ENCODE measurements around the gene TNFRSF18.

DNA sequence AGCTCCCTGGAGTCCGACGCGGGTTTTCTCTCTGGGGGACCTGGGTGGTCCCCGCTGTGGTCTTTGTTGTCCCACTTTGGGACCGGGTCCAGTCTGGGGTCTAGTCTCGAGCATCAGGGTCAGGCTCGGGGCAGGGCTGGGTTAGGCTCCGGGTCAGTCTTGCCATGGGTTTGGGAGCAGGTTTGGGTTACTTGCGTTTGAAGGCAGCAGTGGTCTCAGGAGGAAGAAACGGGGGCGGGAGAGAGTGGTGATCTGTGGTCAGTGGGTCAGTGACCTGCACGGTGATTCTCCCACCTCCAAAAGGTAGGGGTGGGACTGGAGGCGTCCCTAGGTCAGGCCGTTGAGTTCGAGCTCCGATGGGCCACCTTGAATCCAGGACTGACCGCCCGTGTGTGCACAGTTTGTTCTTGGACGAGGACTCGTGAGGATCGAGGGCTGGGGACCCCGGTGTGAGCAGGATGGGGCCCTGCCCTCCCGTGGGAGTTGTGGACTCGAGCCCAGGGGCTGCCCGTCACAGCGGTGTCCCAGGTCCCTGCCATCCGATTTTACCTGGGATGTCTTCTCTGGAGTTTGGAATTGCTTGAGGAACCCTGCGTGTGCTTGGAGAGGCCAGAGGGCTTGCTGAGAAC is 27.9 kb upstream of the TNFRSF18 start:
- TF ChIP-seq, protein P1, sequence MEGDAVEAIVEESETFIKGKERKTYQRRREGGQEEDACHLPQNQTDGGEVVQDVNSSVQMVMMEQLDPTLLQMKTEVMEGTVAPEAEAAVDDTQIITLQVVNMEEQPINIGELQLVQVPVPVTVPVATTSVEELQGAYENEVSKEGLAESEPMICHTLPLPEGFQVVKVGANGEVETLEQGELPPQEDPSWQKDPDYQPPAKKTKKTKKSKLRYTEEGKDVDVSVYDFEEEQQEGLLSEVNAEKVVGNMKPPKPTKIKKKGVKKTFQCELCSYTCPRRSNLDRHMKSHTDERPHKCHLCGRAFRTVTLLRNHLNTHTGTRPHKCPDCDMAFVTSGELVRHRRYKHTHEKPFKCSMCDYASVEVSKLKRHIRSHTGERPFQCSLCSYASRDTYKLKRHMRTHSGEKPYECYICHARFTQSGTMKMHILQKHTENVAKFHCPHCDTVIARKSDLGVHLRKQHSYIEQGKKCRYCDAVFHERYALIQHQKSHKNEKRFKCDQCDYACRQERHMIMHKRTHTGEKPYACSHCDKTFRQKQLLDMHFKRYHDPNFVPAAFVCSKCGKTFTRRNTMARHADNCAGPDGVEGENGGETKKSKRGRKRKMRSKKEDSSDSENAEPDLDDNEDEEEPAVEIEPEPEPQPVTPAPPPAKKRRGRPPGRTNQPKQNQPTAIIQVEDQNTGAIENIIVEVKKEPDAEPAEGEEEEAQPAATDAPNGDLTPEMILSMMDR (IDR thresholded peaks at IDR 0.05), result no peak
- TF ChIP-seq POLR2A (IDR thresholded peaks at IDR 0.05), result no peak

Data from thyroid gland (tissue), 4 donors.